OCI-LY3 (cell line): Measurements from ENCODE around the gene FAM181A.
A peak's percentile ranks its signal among the peaks of the same experiment; 100 is the strongest.

ENCODE experiments used
- H2AFZ ChIP-seq: fragments of 200-600, 300-600 bp; shearing (Covaris generic); 2 replicates; pipeline ENCODE4 v1.6.0; 2014; ENCODE audit warnings: antibody characterized with exemption, low read depth, low read length
- H3K27ac ChIP-seq: fragments of 200-600, 300-600 bp; sonication (generic); 2 replicates; pipeline ENCODE4 v1.5.1; 2014; ENCODE audit warnings: mild to moderate bottlenecking, low read length, moderate library complexity, mixed read lengths
- H3K27me3 ChIP-seq: fragments of 200-600, 300-600 bp; sonication (generic); 2 replicates; pipeline ENCODE4 v1.6.1; 2014; ENCODE audit warnings: low read depth, low read length, mixed read lengths
- H3K36me3 ChIP-seq: fragments of 200-600, 300-600 bp; sonication (generic); replicated peaks from 2 replicates; pipeline ENCODE3; 2014; ENCODE audit warnings: low read depth, low read length, mixed read lengths
- H3K4me1 ChIP-seq: fragments of 300-600, 200-600 bp; sonication (generic); 2 replicates; pipeline ENCODE4 v1.6.1; 2014; ENCODE audit warnings: low read length, mixed read lengths
- H3K4me2 ChIP-seq: fragments of 200-600, 300-600 bp; sonication (generic); 2 replicates; pipeline ENCODE4 v1.6.1; 2014; ENCODE audit warnings: low read length, mixed read lengths
- H3K4me3 ChIP-seq: fragments of 300-600, 200-600 bp; sonication (generic); 2 replicates; pipeline ENCODE4 v1.5.1; 2014; ENCODE audit warnings: antibody characterized with exemption, mild to moderate bottlenecking, low read length, moderate library complexity
- H3K79me2 ChIP-seq: fragments of 300-600, 200-600 bp; shearing (Covaris generic); 2 replicates; pipeline ENCODE4 v1.6.1; 2014; ENCODE audit warnings: mild to moderate bottlenecking, low read length, mixed read lengths
- H3K9ac ChIP-seq: fragments of 300-600, 200-600 bp; shearing (Covaris generic); 2 replicates; pipeline ENCODE4 v1.6.0; 2014; ENCODE audit warnings: mild to moderate bottlenecking, low read length, moderate library complexity
- H3K9me3 ChIP-seq: fragments of 200-600, 300-600 bp; shearing (Covaris generic); 2 replicates; pipeline ENCODE4 v1.6.1; 2014; ENCODE audit warnings: low read length, mixed read lengths; ENCODE audit not compliant: insufficient read depth
- H4K20me1 ChIP-seq: fragments of 200-600, 300-600 bp; sonication (generic); 2 replicates; pipeline ENCODE4 v1.6.1; 2016; ENCODE audit warnings: low read length, mixed read lengths; ENCODE audit not compliant: insufficient read depth
- EZH2phosphoT487 ChIP-seq: fragments of 200-600 bp; shearing (Covaris generic); IDR thresholded peaks from 2 replicates; pipeline ENCODE4 v1.6.1; 2018; ENCODE audit warnings: antibody characterized with exemption, mixed run types, low read depth
- TF ChIP-seq, protein P1 (sequence below): fragments of 200-600, 300-600 bp; sonication (generic); IDR thresholded peaks from 2 replicates; pipeline ENCODE4 v1.5.1; 2014; ENCODE audit warnings: antibody characterized with exemption, low read length, low read depth

FAM181A gene

GRCh38 chr14:93952829-93953228, 25.7 kb downstream of the FAM181A start:
- Histone ChIP-seq H3K79me2 (no peaks in the 10 kb centered on the region), H3K4me2 (no peak overlapping the region), H3K27ac (no peak overlapping the region), H3K9ac (no peak overlapping the region), H2AFZ (no peak overlapping the region), H3K4me1 (peaks cover 64% of the 10 kb centered on the region), H3K9me3 (no peaks in the 10 kb centered on the region), H3K27me3 (no peaks in the 10 kb centered on the region), H4K20me1 (no peaks in the 10 kb centered on the region), H3K4me3 (no peak overlapping the region), H3K36me3 (no peaks in the 10 kb centered on the region)
- TF ChIP-seq, protein P1, sequence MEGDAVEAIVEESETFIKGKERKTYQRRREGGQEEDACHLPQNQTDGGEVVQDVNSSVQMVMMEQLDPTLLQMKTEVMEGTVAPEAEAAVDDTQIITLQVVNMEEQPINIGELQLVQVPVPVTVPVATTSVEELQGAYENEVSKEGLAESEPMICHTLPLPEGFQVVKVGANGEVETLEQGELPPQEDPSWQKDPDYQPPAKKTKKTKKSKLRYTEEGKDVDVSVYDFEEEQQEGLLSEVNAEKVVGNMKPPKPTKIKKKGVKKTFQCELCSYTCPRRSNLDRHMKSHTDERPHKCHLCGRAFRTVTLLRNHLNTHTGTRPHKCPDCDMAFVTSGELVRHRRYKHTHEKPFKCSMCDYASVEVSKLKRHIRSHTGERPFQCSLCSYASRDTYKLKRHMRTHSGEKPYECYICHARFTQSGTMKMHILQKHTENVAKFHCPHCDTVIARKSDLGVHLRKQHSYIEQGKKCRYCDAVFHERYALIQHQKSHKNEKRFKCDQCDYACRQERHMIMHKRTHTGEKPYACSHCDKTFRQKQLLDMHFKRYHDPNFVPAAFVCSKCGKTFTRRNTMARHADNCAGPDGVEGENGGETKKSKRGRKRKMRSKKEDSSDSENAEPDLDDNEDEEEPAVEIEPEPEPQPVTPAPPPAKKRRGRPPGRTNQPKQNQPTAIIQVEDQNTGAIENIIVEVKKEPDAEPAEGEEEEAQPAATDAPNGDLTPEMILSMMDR, result no peak
- no peak for TF ChIP-seq EZH2phosphoT487

- H3K27me3 ChIP-seq, result no peaks in the 10 kb centered on the region
- no peak overlapping the region for H3K9ac ChIP-seq
- no peaks in the 10 kb centered on the region for H3K36me3 ChIP-seq
- no peaks in the 10 kb centered on the region for H3K79me2 ChIP-seq
- no peak overlapping the region for H2AFZ ChIP-seq
- no peak overlapping the region for H3K4me3 ChIP-seq
- no peak for TF ChIP-seq EZH2phosphoT487
- TF ChIP-seq, protein P1, result peak; percentile 46
- peaks cover 68% of the 10 kb centered on the region for H3K4me1 ChIP-seq
- H3K27ac ChIP-seq, result no peak overlapping the region
- no peaks in the 10 kb centered on the region for H4K20me1 ChIP-seq
- H3K9me3 ChIP-seq, result no peaks in the 10 kb centered on the region
- H3K4me2 ChIP-seq, result peak overlapping the region; percentile 81
Observed at GRCh38 chr14:93953263-93953662, 26.1 kb downstream of the FAM181A start.

DNA sequence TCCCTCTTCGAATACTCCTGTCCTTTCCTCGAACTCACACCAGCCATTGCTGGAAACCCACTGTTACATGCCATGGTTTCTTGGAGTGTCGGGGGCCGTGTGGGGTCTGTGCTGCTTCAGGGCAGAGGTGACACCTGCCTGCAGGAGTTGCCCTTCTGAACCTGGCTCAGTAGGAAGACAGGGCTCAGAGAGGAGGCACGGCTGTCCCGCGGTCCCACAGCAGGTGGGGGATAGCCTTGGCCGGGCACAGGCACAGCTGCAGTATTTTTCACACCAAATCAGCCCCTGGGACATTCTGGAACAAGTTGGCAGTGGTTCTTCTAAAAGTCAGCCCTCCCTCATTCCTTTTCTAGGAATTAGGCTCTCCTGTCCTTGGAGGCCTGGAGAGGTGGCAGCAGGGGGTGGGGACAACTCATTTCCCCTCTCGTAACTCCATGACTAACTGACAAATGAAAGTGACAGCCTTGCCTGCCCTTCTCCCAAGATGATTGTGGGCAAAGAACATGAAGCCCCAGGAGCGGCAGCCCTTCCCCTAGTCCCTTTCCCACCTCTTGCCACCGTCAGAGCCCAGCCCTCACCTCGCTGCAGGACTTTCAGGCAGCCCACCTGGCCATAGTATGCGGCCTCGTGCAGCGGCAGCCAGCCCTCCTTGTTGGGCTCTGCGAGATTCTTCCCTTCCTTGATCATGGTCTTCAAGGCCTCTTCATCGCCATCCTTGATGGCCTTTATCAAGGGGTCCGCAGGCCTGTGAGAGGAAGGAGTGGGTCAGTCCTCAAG, 26.8 kb downstream of the FAM181A start:
- Histone ChIP-seq H3K4me1 (peaks cover 75% of the 10 kb centered on the region), H3K27me3 (no peaks in the 10 kb centered on the region), H3K9ac (peak overlapping the region; percentile 70; the same call in 1 of the 2 replicates), H3K9me3 (no peaks in the 10 kb centered on the region), H4K20me1 (no peaks in the 10 kb centered on the region), H3K4me3 (0 out of 2 replicates have a peak overlapping the region, but pooled peaks have one; percentile 71), H3K79me2 (no peaks in the 10 kb centered on the region), H3K36me3 (no peaks in the 10 kb centered on the region), H3K27ac (no peak overlapping the region), H3K4me2 (peak overlapping the region; percentile 81), H2AFZ (no peak overlapping the region)
- TF ChIP-seq, protein P1, result no peak
- no peak for TF ChIP-seq EZH2phosphoT487

GRCh38 chr14:93954516-93954830, 27.3 kb downstream of the FAM181A start:
- peak overlapping the region; percentile 70 for H3K9ac ChIP-seq
- no peaks in the 10 kb centered on the region for H3K27me3 ChIP-seq
- H3K4me3 ChIP-seq, result peak overlapping the region; percentile 71
- no peaks in the 10 kb centered on the region for H3K9me3 ChIP-seq
- no peak overlapping the region for H2AFZ ChIP-seq
- H3K27ac ChIP-seq, result no peak overlapping the region; the same call in 1 of the 2 replicates
- peaks cover 79% of the 10 kb centered on the region for H3K4me1 ChIP-seq
- H3K79me2 ChIP-seq, result no peaks in the 10 kb centered on the region
- no peaks in the 10 kb centered on the region for H4K20me1 ChIP-seq
- H3K36me3 ChIP-seq, result no peaks in the 10 kb centered on the region
- TF ChIP-seq, protein P1, result no peak
- no peak for TF ChIP-seq EZH2phosphoT487
- peak overlapping the region; percentile 81 for H3K4me2 ChIP-seq
